ENCODE measurements around the gene AKAP10. TPM values are rescaled to one million over a fixed set of nuclear protein-coding genes. Genes with fewer than 3 reads are reported as not detected.

Gene AKAP10

Small RNA genes within 50 kb of the gene (small RNA-seq; reads per million reads assigned to genes)
- gene AC015726.2 = not detected
